Activated B cell treated with CpG ODN at 0.5 μM for 24 hours (primary cell): ENCODE results near the gene CCDC88C. TPM values are rescaled to one million over a fixed set of nuclear protein-coding genes. Genes with fewer than 3 reads are reported as not detected.
A peak's percentile ranks its signal among the peaks of the same experiment; 100 is the strongest.

Experiments
- ATAC-seq: fragments of 200-7000 bp; cut with Tn5 transposase; one replicate; pipeline ENCODE4 v1.10.0; 2021; ENCODE audit warnings: low read depth, mild to moderate bottlenecking, moderate library complexity
- CTCF ChIA-PET: fragments of 350-600 bp; sonication (Branson Sonifier 250); formaldehyde crosslinking; loops from one replicate; lab custom pipeline; 2021; ENCODE audit warnings: antibody characterized with exemption; lab: Charles Lee
- POLR2A ChIA-PET: fragments of 350-600 bp; sonication (Branson Sonifier 250); formaldehyde crosslinking; loops from one replicate; lab custom pipeline; 2021; ENCODE audit warnings: antibody characterized with exemption; lab: Charles Lee
- DNase-seq: peaks from one replicate; pipeline ENCODE4 v3.0.0; 2022
- H3K27ac Mint-ChIP-seq: one replicate; pipeline ENCODE4 v1.8.0; 2020; ENCODE audit warnings: mixed read lengths
- H3K27me3 Mint-ChIP-seq: one replicate; pipeline ENCODE4 v1.8.0; 2021; ENCODE audit warnings: mixed read lengths
- H3K36me3 Mint-ChIP-seq: one replicate; pipeline ENCODE4 v1.8.0; 2021; ENCODE audit warnings: low read depth, mixed read lengths
- H3K4me1 Mint-ChIP-seq: one replicate; pipeline ENCODE4 v1.8.0; 2021; ENCODE audit warnings: mixed read lengths
- H3K4me3 Mint-ChIP-seq: one replicate; pipeline ENCODE4 v1.8.0; 2020; ENCODE audit warnings: mild to moderate bottlenecking, mixed read lengths
- H3K9me3 Mint-ChIP-seq: one replicate; pipeline ENCODE4 v1.8.0; 2020; ENCODE audit warnings: mixed read lengths
- CTCF ChIP-seq: fragments of 200-600 bp; IDR thresholded peaks from one replicate; pipeline ENCODE4 v1.8.0; 2022; ENCODE audit warnings: antibody characterized with exemption, mild to moderate bottlenecking
- intact Hi-C: fragments of 100-400 bp; cut with micrococcal nuclease; formaldehyde crosslinking; loops from one replicate; pipeline ENCODE4 v1.15.1; 2024
- total RNA-seq: library from RNA; stranded (reverse); gene quantifications from 2 replicates; pipeline ENCODE4 v1.2.3, GENCODE V29; 2022

CCDC88C gene
- total RNA-seq, 1 donor from 2014 or later = 164 TPM

DNA sequence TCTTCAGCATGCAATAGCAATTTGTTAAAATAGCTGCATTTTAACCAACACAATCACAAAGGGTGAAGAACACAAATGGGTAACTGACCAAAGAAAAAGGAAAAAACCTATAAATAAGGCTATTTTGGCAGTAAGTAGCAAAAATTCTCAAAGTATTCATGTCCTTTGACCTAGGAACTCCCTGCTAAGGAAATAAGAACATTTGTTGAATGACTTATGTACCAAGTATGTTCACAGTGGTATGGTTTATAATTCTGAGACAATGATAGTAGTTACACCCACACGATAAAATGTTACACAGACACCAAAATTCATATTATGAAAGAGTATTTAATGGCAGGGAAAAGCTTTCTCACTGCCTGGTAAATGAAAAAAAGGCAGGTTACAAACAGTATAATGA, 16.9 kb downstream of the CCDC88C start:
- no peak for ATAC-seq
- peaks cover 19% of the 10 kb centered on the region for H3K36me3 Mint-ChIP-seq

GRCh38 chr14:91399868-91400640, 17.6 kb downstream of the CCDC88C start:
- Mint-ChIP-seq H3K9me3 (no peaks in the 10 kb centered on the region), H3K27me3 (no peaks in the 10 kb centered on the region), H3K4me1 (peaks cover 91% of the 10 kb centered on the region), H3K36me3 (peaks cover 12% of the 10 kb centered on the region), H3K27ac (peak overlapping the region; percentile 90), H3K4me3 (peak overlapping the region; percentile 96)
- ATAC-seq = peak; percentile 69
- POLR2A ChIA-PET = interaction anchor here (0.6 to 7.8 kb wide), 14 partner anchors 12 to 110 kb away, joined by 3 to 129 read pairs (median 4); partner anchors contain the start of genes CCDC88C and PPP4R3A
- no peak for TF ChIP-seq CTCF
- intact Hi-C loops = loop anchor here (1.0 kb wide), 2 partner anchors 11 to 16 kb away; no protein-coding TSS in a partner anchor
- peak; percentile 37 for DNase-seq
- CTCF ChIA-PET = interaction anchor here (0.7 to 4.4 kb wide), 6 partner anchors 11 to 76 kb away, joined by 3 to 29 read pairs (median 7); partner anchors contain the start of gene CCDC88C

More for the DNA sequence above, 16.9 kb downstream of the CCDC88C start:
- no peak for DNase-seq
- ChIA-PET CTCF (interaction anchor here (0.7 to 4.4 kb wide), 4 partner anchors 10 to 76 kb away, joined by 3 to 29 read pairs (median 11); partner anchors contain the start of gene CCDC88C), POLR2A (interaction anchor here (0.6 to 7.8 kb wide), 12 partner anchors 12 to 109 kb away, joined by 3 to 129 read pairs (median 4); partner anchors contain the start of genes CCDC88C and PPP4R3A)
- H3K9me3 Mint-ChIP-seq = no peaks in the 10 kb centered on the region
- intact Hi-C loops = loop anchor here (1.0 kb wide), 2 partner anchors 11 to 16 kb away; no protein-coding TSS in a partner anchor
- peaks cover 91% of the 10 kb centered on the region for H3K4me1 Mint-ChIP-seq
- peak overlapping the region; percentile 96 for H3K4me3 Mint-ChIP-seq
- H3K27ac Mint-ChIP-seq = peak overlapping the region; percentile 90
- H3K27me3 Mint-ChIP-seq = no peaks in the 10 kb centered on the region
- TF ChIP-seq CTCF = no peak

DNA sequence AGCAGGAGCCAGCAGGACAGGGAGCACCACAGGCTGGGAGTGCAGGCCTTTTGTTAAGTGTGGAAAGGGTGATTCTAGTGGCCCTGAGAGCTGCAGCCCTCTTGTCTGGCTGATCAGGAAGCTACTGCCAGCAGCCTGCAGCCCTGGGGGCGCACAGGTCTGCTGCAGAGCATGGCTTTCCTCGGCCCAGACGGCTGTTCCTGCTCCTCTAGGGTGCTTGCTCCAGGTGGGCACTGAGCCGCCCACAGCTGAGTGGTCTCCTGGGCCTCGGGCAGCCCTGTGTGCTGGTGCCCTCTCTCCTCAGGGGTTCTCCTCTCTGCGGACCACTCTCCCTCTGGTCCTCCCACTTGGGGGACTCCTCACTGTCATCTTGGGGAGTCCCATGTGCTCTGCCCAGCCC, 18.9 kb downstream of the CCDC88C start:
- Mint-ChIP-seq H3K36me3 (peaks cover 11% of the 10 kb centered on the region), H3K27ac (peak overlapping the region; percentile 90), H3K4me3 (peak overlapping the region; percentile 96), H3K4me1 (peaks cover 91% of the 10 kb centered on the region), H3K27me3 (no peaks in the 10 kb centered on the region), H3K9me3 (no peaks in the 10 kb centered on the region)
- ATAC-seq (no peak), DNase-seq (no peak)
- ChIA-PET POLR2A (interaction anchor here (0.6 to 7.8 kb wide), 8 partner anchors 10 to 83 kb away, joined by 3 to 129 read pairs (median 4); partner anchors contain the start of gene CCDC88C), CTCF (interaction anchor here (0.7 to 4.4 kb wide), 7 partner anchors 18 to 74 kb away, joined by 3 to 29 read pairs (median 6); partner anchors contain the start of gene CCDC88C)
- intact Hi-C loops = loop anchor here (1.0 kb wide), 1 partner anchor 10 kb away; no protein-coding TSS in a partner anchor
- no peak for TF ChIP-seq CTCF

DNA sequence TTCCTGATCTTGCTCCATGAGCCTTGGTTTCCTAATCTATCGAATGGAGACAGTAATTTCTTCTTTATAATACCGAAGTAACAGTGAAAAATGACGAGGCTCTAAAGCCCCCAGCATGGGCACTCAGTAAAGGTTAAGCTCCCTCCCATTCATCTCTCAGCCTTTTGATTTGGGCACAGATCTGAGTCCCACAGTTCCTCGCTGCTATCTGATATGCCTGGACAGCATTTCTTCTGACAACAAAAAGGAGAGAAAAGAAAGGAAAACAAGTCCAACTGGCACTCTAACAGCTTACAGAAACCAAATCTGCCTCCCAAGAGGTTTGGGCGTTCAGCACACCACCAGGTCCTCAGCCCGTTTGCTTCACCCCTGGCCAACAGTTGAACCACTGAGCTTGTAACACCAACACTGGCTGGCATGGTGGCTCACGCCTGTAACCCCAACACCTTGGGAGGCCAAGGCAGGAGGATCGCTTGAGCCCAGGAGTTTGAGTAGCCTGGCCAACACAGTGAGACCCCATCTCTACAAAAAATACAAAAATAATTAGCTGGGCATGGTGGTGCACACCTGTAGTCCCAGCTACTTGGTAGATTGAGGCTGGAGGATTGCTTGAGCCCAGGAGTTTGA, 19.5 kb downstream of the CCDC88C start:
- ChIA-PET CTCF (interaction anchor here (0.7 to 4.4 kb wide), 6 partner anchors 18 to 74 kb away, joined by 3 to 29 read pairs (median 7); partner anchors contain the start of gene CCDC88C), POLR2A (interaction anchor here (0.6 to 7.8 kb wide), 9 partner anchors 9 to 83 kb away, joined by 3 to 129 read pairs (median 4); partner anchors contain the start of gene CCDC88C)
- H3K36me3 Mint-ChIP-seq = peaks cover 11% of the 10 kb centered on the region
- TF ChIP-seq CTCF = no peak
- peak overlapping the region; percentile 66 for H3K4me3 Mint-ChIP-seq
- intact Hi-C loops = loop anchor here (1.0 kb wide), 3 partner anchors 10 to 24 kb away; no protein-coding TSS in a partner anchor
- no peaks in the 10 kb centered on the region for H3K9me3 Mint-ChIP-seq
- DNase-seq (no peak), ATAC-seq (no peak)
- peaks cover 91% of the 10 kb centered on the region for H3K4me1 Mint-ChIP-seq
- no peaks in the 10 kb centered on the region for H3K27me3 Mint-ChIP-seq
- peak overlapping the region; percentile 79 for H3K27ac Mint-ChIP-seq
